Measurements from ENCODE around the gene ID2.

ID2 gene

DNA sequence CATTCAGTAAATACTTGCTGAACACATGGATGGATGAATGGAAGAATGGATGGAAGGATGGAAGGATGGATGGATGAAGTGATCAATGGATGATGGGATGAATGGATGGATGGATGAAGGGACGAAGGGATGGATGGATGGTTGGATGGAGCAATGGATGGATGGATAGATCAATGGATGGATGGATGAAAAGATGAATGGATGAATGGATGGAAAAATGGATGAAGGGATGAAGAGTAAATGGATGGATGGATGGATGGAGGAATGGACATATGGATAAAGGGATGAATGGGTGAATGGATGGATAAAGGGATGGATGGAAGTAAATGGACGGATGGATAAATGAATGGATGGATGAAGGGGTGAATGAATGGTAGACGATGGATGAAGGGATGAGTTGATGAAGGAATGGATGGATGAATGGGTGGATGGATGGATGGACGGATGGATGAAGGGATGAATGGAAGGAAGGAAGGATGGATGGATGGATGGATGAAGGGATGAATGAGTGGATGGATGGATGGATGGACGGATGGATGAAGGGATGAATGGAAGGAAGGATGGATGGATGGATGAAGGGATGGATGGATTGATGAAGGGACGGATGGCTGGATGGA lies 13.9 kb upstream of the ID2 start:
- no peak for DNase-seq (ENCODE audit: low read depth in 4 of 4, low spot score in 1 of 4)

- DNase-seq (ENCODE audit: low read depth in 4 of 4, low spot score in 1 of 4) = no peak
Observed at GRCh38 chr2:8669157-8669817, 12.6 kb upstream of the ID2 start.

GRCh38 chr2:8670580-8670979 lies 11.3 kb upstream of the ID2 start:
- DNase-seq (ENCODE audit: low read depth in 4 of 4, low spot score in 1 of 4) = no peak

DNA sequence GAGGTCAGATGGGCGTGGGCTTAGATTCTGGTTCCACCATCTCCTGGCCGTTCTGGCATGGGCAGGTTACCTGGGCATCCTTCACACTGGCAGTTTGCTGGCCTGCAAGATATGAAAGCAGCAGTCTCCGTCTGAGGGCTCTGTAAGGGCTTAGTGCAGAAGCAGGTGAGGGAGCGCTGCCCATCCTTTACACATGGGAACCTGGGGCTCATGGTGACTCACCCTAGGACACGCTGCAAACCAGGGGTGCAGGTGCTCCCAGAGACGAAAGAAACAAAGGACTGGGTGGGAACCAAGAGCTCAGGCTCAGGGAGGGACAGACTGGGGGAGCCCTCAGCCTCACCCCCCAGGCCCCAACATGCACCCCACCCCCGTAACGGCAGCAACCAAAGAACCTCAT lies 10.7 kb upstream of the ID2 start:
- no peak for DNase-seq (ENCODE audit: low read depth in 4 of 4, low spot score in 1 of 4)

DNA sequence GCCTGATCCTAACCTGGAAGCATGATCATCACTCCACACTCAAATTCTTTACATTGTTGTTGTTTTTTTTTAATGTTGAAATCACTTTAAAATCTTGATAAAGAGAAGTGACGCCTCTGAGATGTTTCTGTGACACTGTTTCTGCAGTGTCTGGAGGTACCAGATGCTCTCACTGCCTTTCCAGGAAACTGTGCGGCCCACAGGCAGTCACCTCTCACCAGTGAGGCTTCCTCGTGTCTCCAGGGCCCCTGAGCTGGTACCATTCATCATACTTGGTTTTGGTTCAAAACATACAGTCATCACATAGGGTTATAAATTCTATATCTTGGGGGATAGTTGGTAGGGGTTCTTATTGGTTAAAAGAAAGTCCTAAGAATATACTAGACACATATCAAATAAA lies 10.1 kb upstream of the ID2 start:
- DNase-seq (ENCODE audit: low read depth in 4 of 4, low spot score in 1 of 4) = no peak

GRCh38 chr2:8672940-8673339 lies 8.9 kb upstream of the ID2 start:
- no peak for DNase-seq (ENCODE audit: low read depth in 4 of 4, low spot score in 1 of 4)

DNA sequence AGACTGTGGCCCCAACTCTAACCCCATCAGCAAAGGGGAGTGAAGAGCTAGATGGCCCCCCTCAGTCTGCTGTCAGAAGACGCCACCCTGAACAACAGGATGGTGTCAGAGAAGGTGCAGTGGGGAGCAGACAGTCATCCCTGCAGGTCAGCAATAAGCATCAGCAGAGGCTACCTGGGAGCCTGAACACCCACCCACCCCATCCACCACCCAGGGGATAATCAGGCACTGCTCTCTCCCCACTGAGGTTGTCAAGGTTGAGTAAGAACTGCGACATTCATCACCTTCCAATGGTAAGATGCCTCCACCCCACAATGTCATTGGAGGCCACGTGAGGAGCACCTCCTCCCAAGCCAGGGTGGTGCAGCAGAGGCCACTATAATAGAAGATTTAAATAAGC lies 8.5 kb upstream of the ID2 start:
- no peak for DNase-seq (ENCODE audit: low read depth in 4 of 4, low spot score in 1 of 4)

- DNase-seq (ENCODE audit: low read depth in 4 of 4, low spot score in 1 of 4) = no peak
Observed at GRCh38 chr2:8674420-8675009, 7.3 kb upstream of the ID2 start.

DNA sequence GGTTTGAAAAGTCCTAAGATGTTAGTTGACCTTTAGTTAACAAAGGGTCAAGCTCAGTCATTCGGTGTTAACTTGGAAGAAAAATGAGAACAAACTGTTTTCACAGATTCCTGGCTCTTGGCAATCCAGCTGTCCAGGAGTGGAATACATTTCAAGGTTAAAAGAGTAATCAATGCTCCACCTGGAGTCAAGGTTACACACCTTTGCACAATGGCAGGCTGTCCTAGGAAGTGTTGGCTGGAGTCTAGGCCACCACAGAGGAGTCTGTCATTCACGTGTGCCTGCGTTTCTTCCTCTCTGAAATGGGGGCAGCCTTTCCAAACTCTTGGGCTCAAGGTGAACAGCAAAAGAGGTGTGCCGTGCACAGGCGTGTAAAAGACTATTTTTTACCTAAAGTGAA lies 6.3 kb upstream of the ID2 start:
- no peak for DNase-seq (ENCODE audit: low read depth in 4 of 4, low spot score in 1 of 4)

DNA sequence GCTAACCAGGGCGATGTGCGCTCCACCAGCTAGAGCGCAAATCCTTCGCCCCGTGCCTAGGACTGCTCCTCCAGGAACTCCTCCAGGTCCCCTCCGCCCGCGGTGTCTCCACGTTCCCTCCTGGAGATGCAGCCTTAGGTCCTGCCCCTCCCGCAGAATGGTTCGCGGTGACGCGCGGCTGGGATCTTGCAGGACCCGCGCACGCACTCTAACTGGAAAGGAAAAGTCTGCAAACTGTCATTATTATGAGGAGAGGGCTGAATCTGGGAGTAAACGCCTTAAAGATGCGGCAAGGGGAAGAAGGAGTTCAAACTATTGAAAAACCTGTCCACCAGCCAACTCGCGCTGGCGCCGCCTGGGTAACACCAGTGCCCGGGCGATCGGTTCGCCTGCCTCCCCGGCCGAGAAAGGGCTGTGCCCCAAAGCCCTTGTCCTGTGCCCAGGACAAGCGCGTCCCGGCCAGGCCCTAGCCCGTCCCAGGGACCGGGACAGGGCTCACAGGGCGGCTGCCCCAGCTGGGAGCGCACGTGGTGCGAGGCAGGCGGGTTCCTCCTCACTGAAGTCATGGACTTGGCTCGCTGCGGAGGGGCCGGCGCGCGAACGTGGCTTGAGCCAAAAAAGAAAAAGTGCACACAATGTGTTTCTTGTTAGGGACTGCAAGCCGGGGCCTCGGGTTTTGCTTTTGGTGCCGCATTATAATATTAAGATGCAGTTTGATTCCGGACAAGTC lies 5.5 kb upstream of the ID2 start:
- no peak for DNase-seq (ENCODE audit: low read depth in 4 of 4, low spot score in 1 of 4)

DNA sequence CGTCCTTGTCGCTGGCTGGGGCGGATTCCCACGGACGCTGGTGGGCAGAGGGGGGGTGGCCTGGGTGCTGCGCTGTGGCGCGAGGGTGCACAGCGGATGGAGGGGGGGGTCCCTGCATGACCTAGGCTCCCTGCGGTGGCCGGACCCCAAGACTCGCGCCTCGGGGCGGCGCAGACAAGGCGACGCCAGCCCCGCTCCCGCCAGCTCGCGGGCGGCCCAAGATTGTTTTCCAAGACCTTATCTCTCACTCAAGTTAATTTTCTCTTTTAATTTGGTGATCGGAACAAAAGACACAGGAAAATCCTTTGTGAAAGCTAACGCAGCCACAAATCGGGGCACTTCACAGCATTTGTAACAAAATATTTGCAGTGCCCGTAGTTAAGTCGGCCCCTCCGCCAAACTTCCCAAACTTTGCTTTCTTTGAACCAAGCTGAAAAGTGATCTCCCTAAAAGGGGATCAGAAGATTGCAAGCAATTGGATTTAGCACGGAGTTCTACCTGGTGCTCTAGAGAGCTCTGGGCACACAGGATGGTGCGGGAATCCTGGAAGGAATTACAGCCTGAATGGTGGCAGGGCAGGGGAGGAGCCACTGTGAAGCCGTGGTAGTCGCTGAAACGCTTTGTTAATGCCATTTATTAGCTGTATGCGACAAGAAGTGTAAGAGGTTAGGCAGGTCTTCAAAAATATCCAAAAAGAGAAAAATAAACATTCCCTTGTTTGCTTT lies 4.8 kb upstream of the ID2 start:
- no peak for DNase-seq (ENCODE audit: low read depth in 4 of 4, low spot score in 1 of 4)

DNA sequence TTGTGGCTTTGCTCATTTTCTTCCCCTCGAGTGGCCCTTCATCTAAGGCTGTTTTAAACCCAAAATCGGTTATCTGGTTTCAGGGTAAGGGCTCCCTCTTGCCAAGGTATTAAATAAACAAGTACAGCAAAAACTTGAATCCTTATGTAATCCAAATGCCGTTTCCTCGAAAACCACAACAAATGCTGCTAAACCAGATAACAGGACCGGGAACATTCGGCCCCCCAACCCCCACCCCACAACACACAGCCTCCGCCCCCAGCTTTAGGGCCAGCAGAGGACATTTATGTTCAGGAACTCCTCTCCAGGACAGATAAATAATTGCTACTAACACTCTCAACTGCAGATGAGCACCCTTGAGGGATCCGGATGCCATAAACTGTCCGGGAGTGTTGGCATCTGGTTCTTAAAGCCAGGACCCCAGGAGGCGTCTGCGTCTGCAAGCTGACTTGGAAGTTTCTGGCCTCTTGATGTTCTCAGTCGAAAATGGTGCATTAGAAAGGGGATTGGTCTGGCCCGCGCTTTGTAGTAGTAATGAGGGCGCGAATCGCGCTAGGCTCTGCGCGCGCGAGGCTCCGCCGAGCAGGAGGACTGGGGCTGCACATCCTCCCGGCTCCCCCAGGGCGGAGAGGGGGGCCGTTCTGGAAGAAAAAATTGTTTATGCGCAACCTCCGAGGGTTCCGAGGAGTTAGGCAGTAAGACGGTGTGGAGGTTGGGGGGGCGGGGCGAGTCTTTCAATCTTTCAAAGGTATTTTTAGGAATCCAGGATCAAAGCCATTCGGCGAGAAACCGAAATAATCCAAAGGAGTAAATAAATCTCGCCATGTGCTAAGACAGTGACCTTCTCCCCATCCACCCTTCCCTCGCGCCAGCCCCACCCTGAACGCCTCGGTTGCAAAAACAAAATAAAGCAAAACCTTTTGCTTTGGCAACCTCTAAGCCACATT lies 3.9 kb upstream of the ID2 start:
- DNase-seq (ENCODE audit: low read depth in 4 of 4, low spot score in 1 of 4) = no peak

GRCh38 chr2:8678731-8679566 lies 2.9 kb upstream of the ID2 start:
- peak in 3 of 4 experiments; percentile 58 to 74 (median 73) for DNase-seq (ENCODE audit: low read depth in 4 of 4, low spot score in 1 of 4)

GRCh38 chr2:8679567-8679826 lies 2.4 kb upstream of the ID2 start:
- no peak for DNase-seq (ENCODE audit: low read depth in 4 of 4, low spot score in 1 of 4)

DNA sequence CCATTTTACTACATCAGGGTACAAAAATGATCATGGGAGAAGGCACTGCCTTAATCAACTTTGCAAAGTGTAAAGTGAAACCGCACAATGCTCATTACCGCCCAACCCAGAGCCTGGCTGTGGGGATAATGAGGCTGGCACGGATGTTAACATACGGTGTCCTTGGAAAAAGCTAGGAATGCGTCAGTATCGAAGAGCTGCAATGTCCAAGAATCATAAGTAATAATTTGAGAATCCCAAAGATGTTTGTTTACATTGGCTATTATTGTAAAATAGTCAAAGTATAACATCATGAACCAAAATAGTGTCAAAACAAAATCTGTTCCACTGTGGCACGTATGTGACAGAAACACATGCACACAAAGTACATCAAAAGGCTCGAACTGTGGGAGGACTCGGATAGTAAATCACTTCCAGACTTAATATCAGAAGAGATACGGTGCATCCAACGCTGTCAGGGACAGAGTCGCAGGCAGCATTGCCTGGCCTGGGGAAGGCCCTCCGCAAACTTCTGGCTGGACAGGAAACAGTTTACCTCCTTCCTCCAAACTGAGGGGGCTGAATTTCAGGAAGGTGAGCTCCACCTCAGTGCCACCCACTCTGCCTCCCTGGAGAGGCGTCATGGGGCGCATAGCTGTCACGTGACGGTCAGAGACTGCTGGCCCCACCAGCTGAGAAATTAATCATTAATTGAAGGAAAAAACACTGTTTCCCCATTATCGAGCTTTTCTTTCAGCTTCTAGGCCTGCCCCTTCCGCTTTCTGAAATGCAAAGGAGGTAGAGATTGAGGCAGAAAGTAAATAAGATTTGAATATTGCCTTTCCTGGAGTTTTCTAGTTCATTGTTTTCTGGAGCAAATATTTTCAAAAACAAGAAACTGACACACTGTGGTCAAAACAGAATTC lies 1.8 kb upstream of the ID2 start:
- no peak for DNase-seq (ENCODE audit: low read depth in 4 of 4, low spot score in 1 of 4)

- DNase-seq (ENCODE audit: low read depth in 4 of 4, low spot score in 1 of 4) = peak; percentile 67 to 84 (median 76)
Observed at GRCh38 chr2:8680822-8681760, 765 bp upstream of the ID2 start.

Data from stimulated activated CD4-positive, alpha-beta T cell treated with anti-CD3 and anti-CD28 coated beads, Interleukin-1b, Interleukin-23, amount 100 ng/mL, for 24 hours (primary cell).